Measurements from ENCODE around the gene CEP112. TPM values are rescaled to one million over a fixed set of nuclear protein-coding genes. Genes with fewer than 3 reads are reported as not detected.

CEP112 gene
- total and polyA plus RNA-seq, 3 donors from 2014 or later: 50.2 to 107 (median 78.8) TPM

GRCh38 chr17:65712383-65713267 lies 479.3 kb downstream of the CEP112 start:
- no peak overlapping the region for H3K4me3 ChIP-seq
- no peaks in the 10 kb centered on the region for H3K9me3 ChIP-seq
- H3K27me3 ChIP-seq: no peaks in the 10 kb centered on the region
- H3K36me3 ChIP-seq (ENCODE audit: low read depth, missing control alignments): no peaks in the 10 kb centered on the region
- no peak for TF ChIP-seq POLR2A (IDR thresholded peaks at IDR 0.05)
- no peak for TF ChIP-seq CTCF (IDR thresholded peaks at IDR 0.05)
- H3K27ac ChIP-seq: no peak overlapping the region
- 70 to 79% methylated on average over 9 of the region's 9 CpGs for WGBS, 2 donors
- H3K4me1 ChIP-seq: no peaks in the 10 kb centered on the region
- DNase-seq: no peak
- intact Hi-C loops (cut with DNase I; ENCODE audit: low total_unique reads): no loop called here

GRCh38 chr17:65711671-65712276 lies 480.2 kb downstream of the CEP112 start:
- Histone ChIP-seq H3K9me3 (no peaks in the 10 kb centered on the region), H3K4me1 (no peaks in the 10 kb centered on the region), H3K27me3 (no peaks in the 10 kb centered on the region), H3K4me3 (no peak overlapping the region), H3K27ac (no peak overlapping the region), H3K36me3 (ENCODE audit: low read depth, missing control alignments) (no peaks in the 10 kb centered on the region)
- intact Hi-C loops (cut with DNase I; ENCODE audit: low total_unique reads): no loop called here
- DNase-seq: no peak
- no peak for TF ChIP-seq POLR2A (IDR thresholded peaks at IDR 0.05)
- TF ChIP-seq CTCF (IDR thresholded peaks at IDR 0.05): no peak
- 95% methylated on average over 8 of the region's 8 CpGs for WGBS, 2 donors

GRCh38 chr17:65707780-65708179 lies 484.2 kb downstream of the CEP112 start:
- Histone ChIP-seq H3K4me3 (no peak overlapping the region), H3K27ac (no peak overlapping the region), H3K36me3 (ENCODE audit: low read depth, missing control alignments) (no peaks in the 10 kb centered on the region), H3K27me3 (no peaks in the 10 kb centered on the region), H3K4me1 (no peaks in the 10 kb centered on the region), H3K9me3 (no peaks in the 10 kb centered on the region)
- TF ChIP-seq POLR2A (IDR thresholded peaks at IDR 0.05): no peak
- no peak for TF ChIP-seq CTCF (IDR thresholded peaks at IDR 0.05)
- DNase-seq: no peak
- WGBS, 2 donors: 60 to 63% methylated on average over 2 of the region's 2 CpGs
- intact Hi-C loops (cut with DNase I; ENCODE audit: low total_unique reads): no loop called here

GRCh38 chr17:65704731-65705130 lies 487.2 kb downstream of the CEP112 start:
- H3K9me3 ChIP-seq: no peaks in the 10 kb centered on the region
- no peaks in the 10 kb centered on the region for H3K27me3 ChIP-seq
- DNase-seq: no peak
- TF ChIP-seq CTCF (IDR thresholded peaks at IDR 0.05) (no peak), POLR2A (IDR thresholded peaks at IDR 0.05) (no peak)
- WGBS, 2 donors: 70 to 77% methylated on average over 5 of the region's 5 CpGs
- H3K4me3 ChIP-seq: no peak overlapping the region
- intact Hi-C loops (cut with DNase I; ENCODE audit: low total_unique reads): no loop called here
- no peak overlapping the region for H3K27ac ChIP-seq
- no peaks in the 10 kb centered on the region for H3K36me3 ChIP-seq (ENCODE audit: low read depth, missing control alignments)
- H3K4me1 ChIP-seq: no peaks in the 10 kb centered on the region

Measured in testis (tissue), 3 donors.